HepG2 (cell line): ENCODE data around the gene COPS3. TPM values are rescaled to one million over a fixed set of nuclear protein-coding genes. Genes with fewer than 3 reads are reported as not detected.

Experiments
- CSRNP1 ChIP-seq: sonication (generic); formaldehyde crosslinking; IDR thresholded peaks from 2 replicates; pipeline ENCODE4 v1.8.1; 2023; ENCODE audit warnings: mild to moderate bottlenecking, missing genetic modification reagents
- GMEB2 ChIP-seq: IDR thresholded peaks from 2 replicates; pipeline ENCODE4 v1.6.1; 2016; ENCODE audit warnings: missing biosample characterization, missing genetic modification reagents, low read depth
- HOXA3 ChIP-seq: sonication (generic); formaldehyde crosslinking; IDR thresholded peaks from 2 replicates; pipeline ENCODE4 v1.5.0; 2020; ENCODE audit warnings: missing genetic modification reagents
- KIAA2018 ChIP-seq: sonication (generic); formaldehyde crosslinking; IDR thresholded peaks from 2 replicates; pipeline ENCODE4 v1.5.0; 2020; ENCODE audit warnings: mild to moderate bottlenecking, missing genetic modification reagents, borderline replicate concordance
- MXD4 ChIP-seq: IDR thresholded peaks from 2 replicates; pipeline ENCODE4 v1.6.1; 2016; ENCODE audit warnings: mild to moderate bottlenecking, missing biosample characterization, missing genetic modification reagents
- RELA ChIP-seq: sonication (generic); formaldehyde crosslinking; IDR thresholded peaks from 2 replicates; pipeline ENCODE4 v1.4.0; 2020; ENCODE audit warnings: missing genetic modification reagents
- TP53 ChIP-seq: sonication (generic); formaldehyde crosslinking; conservative IDR thresholded peaks from 2 replicates; pipeline ENCODE4 v1.4.0; 2020; ENCODE audit warnings: missing genetic modification reagents
- USF2 ChIP-seq, 2 experiments: sonication (generic) in 1 of 2; formaldehyde crosslinking in 1 of 2; IDR thresholded peaks; 2 replicates each; pipeline versions ENCODE4 v1.5.1 to v1.6.1; 2011 to 2020; ENCODE audit warnings: borderline replicate concordance in 1 of 2, low read depth in 1 of 2, low read length in 1 of 2, mild to moderate bottlenecking in 1 of 2, missing genetic modification reagents in 1 of 2, moderate library complexity in 1 of 2
- ZFP36 ChIP-seq: fragments of 150-350 bp; IDR thresholded peaks from 2 replicates; pipeline ENCODE4 v1.6.1; 2018; ENCODE audit warnings: borderline replicate concordance, low read length, low read depth; ENCODE audit not compliant: partially characterized antibody
- ZNF639 ChIP-seq: conservative IDR thresholded peaks from 2 replicates; pipeline ENCODE4 v1.6.1; 2018; ENCODE audit warnings: missing genetic modification reagents
- polyA plus RNA-seq, 8 experiments: library from polyadenylated mRNA; depleted of rRNA in 3 of 8; stranded (reverse) in 7 of 8; unstranded in 1 of 8; fragments of >200 nt; fragmentation: Illumina TruSeq in 4 of 8; extraction: Trizol in 4 of 8; gene quantifications; 2 replicates each; pipeline versions ENCODE4 v1.2.1 to v1.2.3, GENCODE V29; 2011 to 2016; ENCODE audit warnings: low read depth in 4 of 8, missing spikeins in 1 of 8, mixed read lengths in 1 of 8; ENCODE audit not compliant: insufficient read depth in 1 of 8
- total RNA-seq, 5 experiments: library from RNA; depleted of rRNA; stranded (reverse); fragments of >200 nt; fragmentation: Illumina TruSeq; extraction: Trizol; gene quantifications; 2 replicates each; pipeline ENCODE4 v1.2.3, GENCODE V29; 2016; ENCODE audit warnings: low read depth in 1 of 5

Gene COPS3
- total and polyA plus RNA-seq, 2 of the 13 experiments (the other 11 are each of a cell fraction or from before 2014, with no cell fraction given) = 46.3 to 103 TPM

- TF ChIP-seq USF2 (IDR thresholded peaks at IDR 0.05; ENCODE audit: low read depth, low read length) (no peak), USF2 (CRISPR knock-in tag; IDR thresholded peaks at IDR 0.05; ENCODE audit: borderline replicate concordance) (0 out of 2 replicates have a peak, but pooled peaks have one; percentile 42), HOXA3 (CRISPR knock-in tag) (peak; percentile 89), GMEB2 (peak; percentile 7; the same call in 1 of the 2 replicates), RELA (CRISPR knock-in tag) (no peak), TP53 (CRISPR knock-in tag) (0 out of 2 replicates have a peak, but pooled peaks have one; percentile 24), MXD4 (peak; percentile 88; the same call in 1 of the 2 replicates), ZNF639 (CRISPR knock-in tag) (peak; percentile 89), ZFP36 (no peak), CSRNP1 (0 out of 2 replicates have a peak, but pooled peaks have one; percentile 70), KIAA2018 (CRISPR knock-in tag) (no peak)
Observed at GRCh38 chr17:17280613-17281549, at the start of gene COPS3 (continued).
